ENCODE data around the gene CD80. TPM values are rescaled to one million over a fixed set of nuclear protein-coding genes. Genes with fewer than 3 reads are reported as not detected.

CD80 gene
- total and polyA plus RNA-seq, 2 of the 8 experiments (the other 6 are each of a cell fraction or from before 2014, with no cell fraction given): 0.11 TPM; not detected in 1

GRCh38 chr3:119497820-119498185 is 61.6 kb downstream of the CD80 start:
- Histone ChIP-seq H3K36me3 (ENCODE audit: control insufficient read depth in 2 of 4, insufficient read depth in 4 of 4, low read length in 3 of 4) (peaks cover 0 to 21% (median 3%) of the 10 kb centered on the region in 4 experiments; a peak in 2 of 8 replicates), H3K79me2 (ENCODE audit: control insufficient read depth in 1 of 2, insufficient read depth in 2 of 2, low read length in 2 of 2) (peaks cover 3 to 32% of the 10 kb centered on the region in 2 experiments; a peak in 2 of 4 replicates), H3K18ac (ENCODE audit: extremely low read depth, low read length) (no peak overlapping the region), H4K8ac (ENCODE audit: extremely low read depth, insufficient read depth, low read length) (no peak overlapping the region), H2BK12ac (ENCODE audit: low read depth, low read length) (no peak overlapping the region), H3K27me3 (replicated peaks in 1 of 4; ENCODE audit: control insufficient read depth in 3 of 4, extremely low read depth in 1 of 4, insufficient read depth in 3 of 4, low read length in 3 of 4) (no peaks in the 10 kb centered on the region), H3K14ac (ENCODE audit: insufficient read length) (no peak overlapping the region), H4K5ac (ENCODE audit: insufficient read length, low read depth, low read length) (no peak overlapping the region), H4K91ac (replicated peaks; ENCODE audit: insufficient read length, low read length) (no peak overlapping the region), H4K20me1 (replicated peaks in 1 of 2; ENCODE audit: control insufficient read depth in 1 of 2, insufficient read depth in 2 of 2, low read length in 2 of 2) (no peaks in the 10 kb centered on the region), H3K4ac (replicated peaks; ENCODE audit: insufficient read length, low read depth, low read length) (no peak overlapping the region), H3K79me1 (ENCODE audit: low read depth, low read length) (no peaks in the 10 kb centered on the region; the same call in 1 of the 2 replicates), H3K4me2 (ENCODE audit: insufficient read depth in 1 of 2, low read depth in 2 of 2, low read length in 2 of 2) (peak overlapping the region; percentile 71 to 78), H2BK120ac (replicated peaks; ENCODE audit: low read depth, low read length) (no peak overlapping the region), H2BK15ac (ENCODE audit: low read length) (no peak overlapping the region), H3K23me2 (ENCODE audit: low read depth, low read length) (peaks cover 5% of the 10 kb centered on the region; the same call in 1 of the 2 replicates), H3K9me3 (ENCODE audit: insufficient read depth in 2 of 2, low read depth in 1 of 2, low read length in 1 of 2) (no peaks in the 10 kb centered on the region), H3K23ac (ENCODE audit: insufficient read length) (no peak overlapping the region), H3K4me3 (ENCODE audit: extremely low read depth in 1 of 4, insufficient read depth in 2 of 4, low read depth in 3 of 4, low read length in 4 of 4) (peak overlapping the region; percentile 93 to 98 (median 97)), H3K27ac (ENCODE audit: low read depth, low read length) (no peak overlapping the region), H2AFZ (ENCODE audit: low read length) (no peak overlapping the region), H3K9ac (replicated peaks in 1 of 4; ENCODE audit: extremely low read depth in 1 of 4, low read depth in 3 of 4, low read length in 3 of 4) (peak overlapping the region; percentile 75 to 96 (median 86)), H2BK20ac (ENCODE audit: low read length) (no peak overlapping the region), H2BK5ac (ENCODE audit: low read depth, low read length) (peak overlapping the region; percentile 39; the same call in 1 of the 2 replicates), H2AK5ac (ENCODE audit: low read depth, low read length) (no peak overlapping the region), H3K4me1 (replicated peaks in 1 of 4; ENCODE audit: control insufficient read depth in 3 of 4, insufficient read depth in 4 of 4, low read length in 3 of 4) (no peaks in the 10 kb centered on the region; a peak in 1 of 7 replicates), H3K56ac (replicated peaks; ENCODE audit: insufficient read length, low read depth, low read length) (no peak overlapping the region)
- TF ChIP-seq BRCA1 (IDR thresholded peaks at IDR 0.05; ENCODE audit: low read depth, low read length) (no peak), CTCF (IDR thresholded peaks at IDR 0.05; ENCODE audit: control extremely low read depth in 1 of 3, insufficient read depth in 1 of 3, low read depth in 1 of 3, low read length in 3 of 3) (no peak), SIX5 (IDR thresholded peaks at IDR 0.05; ENCODE audit: low read depth, low read length) (no peak)
- ChIA-PET CTCF (ENCODE audit: partially characterized antibody) (interaction anchor here (1.2 to 1.8 kb wide), 3 partner anchors 8 to 183 kb away, joined by 4 to 5 read pairs (median 5); no protein-coding TSS in a partner anchor), POLR2A (ENCODE audit: partially characterized antibody) (interaction anchor here (0.6 to 4.0 kb wide), 17 partner anchors 9 to 296 kb away, joined by 3 to 27 read pairs (median 4); partner anchors contain the start of genes ADPRH, POGLUT1 and TMEM39A)
- no peak for FAIRE-seq
- DNase-seq (ENCODE audit: low read depth in 1 of 2, low spot score in 2 of 2): no peak
- WGBS, 2 experiments (ENCODE audit: extremely low coverage in 1 of 2, insufficient coverage in 1 of 2, insufficient read length in 1 of 2, insufficient replicate concordance in 2 of 2, low coverage in 1 of 2, low lambda C conversion rate in 2 of 2, missing lambda C conversion rate in 1 of 2): 14% methylated on average over 5 of the region's 8 CpGs; no CpG with 5 or more reads in 1 of the 2 experiments
